Liver (tissue), 3 donors: ENCODE results near the gene IL1RAP.

Experiments used
- ATF3 ChIP-seq: IDR thresholded peaks from 2 replicates; pipeline ENCODE4 v1.6.1; 2016; ENCODE audit warnings: antibody characterized with exemption
- CTCF ChIP-seq: fragments of 150-350 bp; IDR thresholded peaks from 2 replicates; pipeline ENCODE4 v1.5.1; 2017; ENCODE audit warnings: improper control_type of control experiment, low read depth, low read length; ENCODE audit not compliant: missing input control
- EGR1 ChIP-seq, 2 donors: IDR thresholded peaks; 2 replicates each; pipeline ENCODE4 v1.6.1; 2016 to 2018; ENCODE audit warnings: antibody characterized with exemption in 2 of 2, low read depth in 2 of 2
- HNF4A ChIP-seq, 2 donors: conservative IDR thresholded peaks; 2 replicates each; pipeline ENCODE4 v1.6.1; 2016; ENCODE audit warnings: antibody characterized with exemption in 2 of 2, mild to moderate bottlenecking in 2 of 2
- JUND ChIP-seq, 2 donors: IDR thresholded peaks; 2 replicates each; pipeline ENCODE4 v1.6.1; 2016; ENCODE audit warnings: antibody characterized with exemption in 2 of 2
- MAX ChIP-seq: IDR thresholded peaks from 2 replicates; pipeline ENCODE4 v1.6.1; 2016; ENCODE audit warnings: antibody characterized with exemption
- RAD21 ChIP-seq, 2 donors: IDR thresholded peaks; 2 replicates each; pipeline ENCODE4 v1.6.1; 2016; ENCODE audit warnings: antibody characterized with exemption in 2 of 2, mild to moderate bottlenecking in 2 of 2
- REST ChIP-seq: IDR thresholded peaks from 2 replicates; pipeline ENCODE4 v1.6.1; 2016; ENCODE audit warnings: antibody characterized with exemption, mild to moderate bottlenecking
- RXRA ChIP-seq, 2 donors: IDR thresholded peaks; 2 replicates each; pipeline ENCODE4 v1.6.1; 2017 to 2018; ENCODE audit warnings: antibody characterized with exemption in 2 of 2, mild to moderate bottlenecking in 1 of 2
- SP1 ChIP-seq: IDR thresholded peaks from 2 replicates; pipeline ENCODE4 v1.6.1; 2018; ENCODE audit warnings: antibody characterized with exemption, mild to moderate bottlenecking
- TAF1 ChIP-seq: conservative IDR thresholded peaks from 2 replicates; pipeline ENCODE4 v1.6.1; 2016; ENCODE audit warnings: antibody characterized with exemption, mild to moderate bottlenecking
- YY1 ChIP-seq: IDR thresholded peaks from 2 replicates; pipeline ENCODE4 v1.6.1; 2016; ENCODE audit warnings: antibody characterized with exemption, mild to moderate bottlenecking
- ZBTB33 ChIP-seq: IDR thresholded peaks from 2 replicates; pipeline ENCODE4 v1.6.1; 2016; ENCODE audit warnings: antibody characterized with exemption
- donor health status: healthy.
- donor health status: healthy.

- TF ChIP-seq JUND (IDR thresholded peaks at IDR 0.05) (no peak), CTCF (no peak), RAD21 (IDR thresholded peaks at IDR 0.05) (no peak), RXRA (IDR thresholded peaks at IDR 0.05) (no peak), SP1 (peak; percentile 5), TAF1 (no peak), ZBTB33 (no peak), YY1 (no peak), ATF3 (no peak), HNF4A (conservative IDR thresholded peaks at IDR 0.05) (no peak), MAX (no peak), REST (no peak), EGR1 (IDR thresholded peaks at IDR 0.05; ENCODE audit: low read depth in 2 of 2) (no peak)
Measured at GRCh38 chr3:190617185-190617584, 103.3 kb downstream of the IL1RAP start.
